HepG2 (cell line): ENCODE measurements around the gene HNRNPH3. TPM values are rescaled to one million over a fixed set of nuclear protein-coding genes. Genes with fewer than 3 reads are reported as not detected.

Experiments used
- GZF1 ChIP-seq: sonication (generic); formaldehyde crosslinking; IDR thresholded peaks from 2 replicates; pipeline ENCODE4 v1.5.1; 2020; ENCODE audit warnings: mild to moderate bottlenecking, missing genetic modification reagents
- IRX3 ChIP-seq: sonication (generic); formaldehyde crosslinking; IDR thresholded peaks from 2 replicates; pipeline ENCODE4 v1.8.1; 2023; ENCODE audit warnings: mild to moderate bottlenecking, low read depth, missing genetic modification reagents, borderline replicate concordance
- JDP2 ChIP-seq: sonication (generic); formaldehyde crosslinking; IDR thresholded peaks from 2 replicates; pipeline ENCODE4 v1.8.1; 2022; ENCODE audit warnings: missing genetic modification reagents, borderline replicate concordance
- KDM1A ChIP-seq: IDR thresholded peaks from 2 replicates; pipeline ENCODE4 v1.6.1; 2016; ENCODE audit warnings: missing compliant biosample characterization
- NONO ChIP-seq, 2 experiments: fragments of 450-650 bp in 1 of 2; sonication (generic) in 1 of 2; formaldehyde crosslinking in 1 of 2; IDR thresholded peaks in 1 of 2; conservative IDR thresholded peaks in 1 of 2; 2 replicates each; pipeline versions ENCODE4 v1.6.1 to v1.8.0; 2017 to 2022; ENCODE audit warnings: mild to moderate bottlenecking in 1 of 2, missing genetic modification reagents in 1 of 2, moderate library complexity in 1 of 2
- TCF7 ChIP-seq: sonication (generic); IDR thresholded peaks from 2 replicates; pipeline ENCODE4 v1.6.1; 2016; ENCODE audit warnings: antibody characterized with exemption, low read depth
- THAP11 ChIP-seq: IDR thresholded peaks from 2 replicates; pipeline ENCODE4 v1.6.1; 2016; ENCODE audit warnings: missing biosample characterization, missing genetic modification reagents
- ZNF24 ChIP-seq: fragments of 450-650 bp; IDR thresholded peaks from 2 replicates; pipeline ENCODE4 v1.6.1; 2017; ENCODE audit warnings: antibody characterized with exemption, mild to moderate bottlenecking
- polyA plus RNA-seq, 8 experiments: library from polyadenylated mRNA; depleted of rRNA in 3 of 8; stranded (reverse) in 7 of 8; unstranded in 1 of 8; fragments of >200 nt; fragmentation: Illumina TruSeq in 4 of 8; extraction: Trizol in 4 of 8; gene quantifications; 2 replicates each; pipeline versions ENCODE4 v1.2.1 to v1.2.3, GENCODE V29; 2011 to 2016; ENCODE audit warnings: low read depth in 4 of 8, missing spikeins in 1 of 8, mixed read lengths in 1 of 8; ENCODE audit not compliant: insufficient read depth in 1 of 8
- total RNA-seq, 5 experiments: library from RNA; depleted of rRNA; stranded (reverse); fragments of >200 nt; fragmentation: Illumina TruSeq; extraction: Trizol; gene quantifications; 2 replicates each; pipeline ENCODE4 v1.2.3, GENCODE V29; 2016; ENCODE audit warnings: low read depth in 1 of 5
- TF ChIP-seq, protein P1 (sequence below): sonication (generic); formaldehyde crosslinking; IDR thresholded peaks from 2 replicates; pipeline ENCODE4 v1.4.0; 2020; ENCODE audit warnings: mild to moderate bottlenecking, low read depth, missing genetic modification reagents
- TF ChIP-seq, protein P2 (sequence below): sonication (generic); formaldehyde crosslinking; IDR thresholded peaks from 2 replicates; pipeline ENCODE4 v1.4.0; 2020; ENCODE audit warnings: missing genetic modification reagents, borderline replicate concordance
- TF ChIP-seq, protein P3 (sequence below): sonication (generic); formaldehyde crosslinking; IDR thresholded peaks from 2 replicates; pipeline ENCODE4 v1.5.0; 2020; ENCODE audit warnings: mild to moderate bottlenecking, missing genetic modification reagents
- TF ChIP-seq, protein P4 (sequence below): sonication (generic); formaldehyde crosslinking; IDR thresholded peaks from 2 replicates; pipeline ENCODE4 v1.4.0; 2020; ENCODE audit warnings: missing genetic modification reagents, mild to moderate bottlenecking, borderline replicate concordance
- TF ChIP-seq, protein P5 (sequence below): sonication (generic); formaldehyde crosslinking; IDR thresholded peaks from 2 replicates; pipeline ENCODE4 v1.4.0; 2020; ENCODE audit warnings: mild to moderate bottlenecking, low read depth, missing genetic modification reagents
- TF ChIP-seq, protein P6 (sequence below): IDR thresholded peaks from 2 replicates; pipeline ENCODE4 v1.6.1; 2016; ENCODE audit warnings: missing compliant biosample characterization, missing genetic modification reagents, borderline replicate concordance
- TF ChIP-seq, protein P7 (sequence below), 2 experiments: fragments of 450-650 bp in 1 of 2; sonication (generic) in 1 of 2; formaldehyde crosslinking; IDR thresholded peaks; 2 replicates each; pipeline versions ENCODE4 v1.5.0 to v1.8.0; 2020 to 2022; ENCODE audit warnings: mild to moderate bottlenecking in 1 of 2, missing genetic modification reagents in 1 of 2

The HNRNPH3 gene
- total and polyA plus RNA-seq, 2 of the 13 experiments (the other 11 are each of a cell fraction or from before 2014, with no cell fraction given): 46.0 to 47.7 TPM

DNA sequence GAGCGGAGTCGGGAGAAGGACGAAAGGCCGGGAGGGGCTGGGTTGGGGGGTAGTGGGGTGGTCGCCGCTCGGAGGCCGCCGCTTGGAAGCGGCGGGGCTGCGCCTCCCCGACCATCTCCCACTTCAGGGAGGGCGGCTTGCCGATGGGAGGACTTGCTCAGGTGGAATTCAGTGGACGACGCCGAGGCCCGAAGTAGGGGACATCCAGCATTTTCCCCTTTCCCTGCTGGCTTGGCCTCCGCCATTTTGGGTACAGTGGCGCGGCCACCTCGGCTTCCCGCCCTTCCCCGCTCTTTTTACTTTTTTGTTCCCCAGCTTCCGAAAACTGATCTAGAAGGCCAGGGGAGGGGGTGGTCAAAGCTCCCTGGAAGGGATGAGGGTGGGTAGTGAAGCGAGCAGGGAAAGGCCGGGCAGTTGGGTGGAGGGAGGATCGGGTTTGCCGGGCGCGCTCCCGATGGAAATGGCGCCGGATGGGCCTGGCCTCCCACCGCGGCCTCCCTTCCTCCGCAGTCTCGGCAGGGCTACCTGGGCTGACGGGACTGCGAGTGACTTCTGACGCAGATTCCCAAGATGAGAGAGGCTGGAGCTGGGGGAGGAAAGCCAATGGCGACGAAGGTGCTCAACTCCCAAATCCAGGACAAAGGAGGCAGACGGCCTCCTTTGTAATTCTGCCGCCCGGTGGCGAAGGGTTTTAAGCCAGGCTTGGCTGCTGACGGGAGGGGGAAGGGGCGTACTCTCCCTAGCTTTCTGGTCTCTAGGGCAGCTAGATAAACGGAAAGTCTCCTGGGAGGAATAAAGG is 594 bp downstream of the HNRNPH3 start, which contains the start of gene PBLD (continued):
- TF ChIP-seq NONO (IDR thresholded peaks at IDR 0.05) (no peak), NONO (CRISPR knock-in tag; conservative IDR thresholded peaks at IDR 0.05) (0 out of 2 replicates have a peak, but pooled peaks have one; percentile 23), GZF1 (CRISPR knock-in tag) (no peak), IRX3 (CRISPR knock-in tag) (peak; percentile 36; the same call in 1 of the 2 replicates), KDM1A (0 out of 2 replicates have a peak, but pooled peaks have one; percentile 20), JDP2 (CRISPR knock-in tag) (0 out of 2 replicates have a peak, but pooled peaks have one; percentile 2), TCF7 (0 out of 2 replicates have a peak, but pooled peaks have one; percentile 7), THAP11 (CRISPR knock-in tag) (peak; percentile 38; the same call in 1 of the 2 replicates), ZNF24 (no peak)
- TF ChIP-seq, protein P1, sequence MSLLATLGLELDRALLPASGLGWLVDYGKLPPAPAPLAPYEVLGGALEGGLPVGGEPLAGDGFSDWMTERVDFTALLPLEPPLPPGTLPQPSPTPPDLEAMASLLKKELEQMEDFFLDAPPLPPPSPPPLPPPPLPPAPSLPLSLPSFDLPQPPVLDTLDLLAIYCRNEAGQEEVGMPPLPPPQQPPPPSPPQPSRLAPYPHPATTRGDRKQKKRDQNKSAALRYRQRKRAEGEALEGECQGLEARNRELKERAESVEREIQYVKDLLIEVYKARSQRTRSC (CRISPR knock-in tag): 0 out of 2 replicates have a peak, but pooled peaks have one; percentile 5
- TF ChIP-seq, protein P2, sequence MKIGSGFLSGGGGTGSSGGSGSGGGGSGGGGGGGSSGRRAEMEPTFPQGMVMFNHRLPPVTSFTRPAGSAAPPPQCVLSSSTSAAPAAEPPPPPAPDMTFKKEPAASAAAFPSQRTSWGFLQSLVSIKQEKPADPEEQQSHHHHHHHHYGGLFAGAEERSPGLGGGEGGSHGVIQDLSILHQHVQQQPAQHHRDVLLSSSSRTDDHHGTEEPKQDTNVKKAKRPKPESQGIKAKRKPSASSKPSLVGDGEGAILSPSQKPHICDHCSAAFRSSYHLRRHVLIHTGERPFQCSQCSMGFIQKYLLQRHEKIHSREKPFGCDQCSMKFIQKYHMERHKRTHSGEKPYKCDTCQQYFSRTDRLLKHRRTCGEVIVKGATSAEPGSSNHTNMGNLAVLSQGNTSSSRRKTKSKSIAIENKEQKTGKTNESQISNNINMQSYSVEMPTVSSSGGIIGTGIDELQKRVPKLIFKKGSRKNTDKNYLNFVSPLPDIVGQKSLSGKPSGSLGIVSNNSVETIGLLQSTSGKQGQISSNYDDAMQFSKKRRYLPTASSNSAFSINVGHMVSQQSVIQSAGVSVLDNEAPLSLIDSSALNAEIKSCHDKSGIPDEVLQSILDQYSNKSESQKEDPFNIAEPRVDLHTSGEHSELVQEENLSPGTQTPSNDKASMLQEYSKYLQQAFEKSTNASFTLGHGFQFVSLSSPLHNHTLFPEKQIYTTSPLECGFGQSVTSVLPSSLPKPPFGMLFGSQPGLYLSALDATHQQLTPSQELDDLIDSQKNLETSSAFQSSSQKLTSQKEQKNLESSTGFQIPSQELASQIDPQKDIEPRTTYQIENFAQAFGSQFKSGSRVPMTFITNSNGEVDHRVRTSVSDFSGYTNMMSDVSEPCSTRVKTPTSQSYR (CRISPR knock-in tag): peak; percentile 46; the same call in 1 of the 2 replicates
- TF ChIP-seq, protein P3, sequence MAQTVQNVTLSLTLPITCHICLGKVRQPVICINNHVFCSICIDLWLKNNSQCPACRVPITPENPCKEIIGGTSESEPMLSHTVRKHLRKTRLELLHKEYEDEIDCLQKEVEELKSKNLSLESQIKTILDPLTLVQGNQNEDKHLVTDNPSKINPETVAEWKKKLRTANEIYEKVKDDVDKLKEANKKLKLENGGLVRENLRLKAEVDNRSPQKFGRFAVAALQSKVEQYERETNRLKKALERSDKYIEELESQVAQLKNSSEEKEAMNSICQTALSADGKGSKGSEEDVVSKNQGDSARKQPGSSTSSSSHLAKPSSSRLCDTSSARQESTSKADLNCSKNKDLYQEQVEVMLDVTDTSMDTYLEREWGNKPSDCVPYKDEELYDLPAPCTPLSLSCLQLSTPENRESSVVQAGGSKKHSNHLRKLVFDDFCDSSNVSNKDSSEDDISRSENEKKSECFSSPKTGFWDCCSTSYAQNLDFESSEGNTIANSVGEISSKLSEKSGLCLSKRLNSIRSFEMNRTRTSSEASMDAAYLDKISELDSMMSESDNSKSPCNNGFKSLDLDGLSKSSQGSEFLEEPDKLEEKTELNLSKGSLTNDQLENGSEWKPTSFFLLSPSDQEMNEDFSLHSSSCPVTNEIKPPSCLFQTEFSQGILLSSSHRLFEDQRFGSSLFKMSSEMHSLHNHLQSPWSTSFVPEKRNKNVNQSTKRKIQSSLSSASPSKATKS (CRISPR knock-in tag): peak; percentile 30; the same call in 1 of the 2 replicates
- TF ChIP-seq, protein P4, sequence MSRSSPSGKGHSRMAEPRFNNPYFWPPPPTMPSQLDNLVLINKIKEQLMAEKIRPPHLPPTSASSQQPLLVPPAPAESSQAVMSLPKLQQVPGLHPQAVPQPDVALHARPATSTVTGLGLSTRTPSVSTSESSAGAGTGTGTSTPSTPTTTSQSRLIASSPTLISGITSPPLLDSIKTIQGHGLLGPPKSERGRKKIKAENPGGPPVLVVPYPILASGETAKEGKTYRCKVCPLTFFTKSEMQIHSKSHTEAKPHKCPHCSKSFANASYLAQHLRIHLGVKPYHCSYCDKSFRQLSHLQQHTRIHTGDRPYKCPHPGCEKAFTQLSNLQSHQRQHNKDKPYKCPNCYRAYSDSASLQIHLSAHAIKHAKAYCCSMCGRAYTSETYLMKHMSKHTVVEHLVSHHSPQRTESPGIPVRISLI (CRISPR knock-in tag): 0 out of 2 replicates have a peak, but pooled peaks have one; percentile 34
- TF ChIP-seq, protein P5, sequence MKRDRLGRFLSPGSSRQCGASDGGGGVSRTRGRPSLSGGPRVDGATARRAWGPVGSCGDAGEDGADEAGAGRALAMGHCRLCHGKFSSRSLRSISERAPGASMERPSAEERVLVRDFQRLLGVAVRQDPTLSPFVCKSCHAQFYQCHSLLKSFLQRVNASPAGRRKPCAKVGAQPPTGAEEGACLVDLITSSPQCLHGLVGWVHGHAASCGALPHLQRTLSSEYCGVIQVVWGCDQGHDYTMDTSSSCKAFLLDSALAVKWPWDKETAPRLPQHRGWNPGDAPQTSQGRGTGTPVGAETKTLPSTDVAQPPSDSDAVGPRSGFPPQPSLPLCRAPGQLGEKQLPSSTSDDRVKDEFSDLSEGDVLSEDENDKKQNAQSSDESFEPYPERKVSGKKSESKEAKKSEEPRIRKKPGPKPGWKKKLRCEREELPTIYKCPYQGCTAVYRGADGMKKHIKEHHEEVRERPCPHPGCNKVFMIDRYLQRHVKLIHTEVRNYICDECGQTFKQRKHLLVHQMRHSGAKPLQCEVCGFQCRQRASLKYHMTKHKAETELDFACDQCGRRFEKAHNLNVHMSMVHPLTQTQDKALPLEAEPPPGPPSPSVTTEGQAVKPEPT (CRISPR knock-in tag): no peak; the same call in 1 of the 2 replicates
- TF ChIP-seq, protein P6, sequence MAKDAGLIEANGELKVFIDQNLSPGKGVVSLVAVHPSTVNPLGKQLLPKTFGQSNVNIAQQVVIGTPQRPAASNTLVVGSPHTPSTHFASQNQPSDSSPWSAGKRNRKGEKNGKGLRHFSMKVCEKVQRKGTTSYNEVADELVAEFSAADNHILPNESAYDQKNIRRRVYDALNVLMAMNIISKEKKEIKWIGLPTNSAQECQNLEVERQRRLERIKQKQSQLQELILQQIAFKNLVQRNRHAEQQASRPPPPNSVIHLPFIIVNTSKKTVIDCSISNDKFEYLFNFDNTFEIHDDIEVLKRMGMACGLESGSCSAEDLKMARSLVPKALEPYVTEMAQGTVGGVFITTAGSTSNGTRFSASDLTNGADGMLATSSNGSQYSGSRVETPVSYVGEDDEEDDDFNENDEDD (CRISPR knock-in tag): peak; percentile 23; the same call in 1 of the 2 replicates
- TF ChIP-seq, protein P7, sequence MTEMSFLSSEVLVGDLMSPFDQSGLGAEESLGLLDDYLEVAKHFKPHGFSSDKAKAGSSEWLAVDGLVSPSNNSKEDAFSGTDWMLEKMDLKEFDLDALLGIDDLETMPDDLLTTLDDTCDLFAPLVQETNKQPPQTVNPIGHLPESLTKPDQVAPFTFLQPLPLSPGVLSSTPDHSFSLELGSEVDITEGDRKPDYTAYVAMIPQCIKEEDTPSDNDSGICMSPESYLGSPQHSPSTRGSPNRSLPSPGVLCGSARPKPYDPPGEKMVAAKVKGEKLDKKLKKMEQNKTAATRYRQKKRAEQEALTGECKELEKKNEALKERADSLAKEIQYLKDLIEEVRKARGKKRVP (CRISPR knock-in tag; IDR thresholded peaks at IDR 0.05): peak in 1 of 2 experiments; percentile 32; a peak in 1 of 4 replicates
